GM21381 (cell line): ENCODE results near the gene NIFK.
"Not testable (repeated sequence)": the region's sequence is repeated elsewhere in the genome, so short reads cannot be mapped to it uniquely, and the experiment has no call there.

Source experiments
- ATAC-seq: cut with Tn5 transposase; IDR thresholded peaks from one replicate; pipeline ENCODE4 v1.9.1; 2021; ENCODE audit warnings: mild to moderate bottlenecking, moderate library complexity; ENCODE audit not compliant: unreplicated experiment

Gene NIFK

GRCh38 chr2:121735518-121736074, 1.1 kb downstream of the NIFK start:
- no peak for ATAC-seq

GRCh38 chr2:121734544-121734943, 2.1 kb downstream of the NIFK start:
- not testable (repeated sequence) for ATAC-seq

- ATAC-seq = no peak
These were observed 5.3 kb downstream of the NIFK start for GRCh38 chr2:121731366-121731765.

- ATAC-seq = no peak
These were observed 8.7 kb downstream of the NIFK start for GRCh38 chr2:121727950-121728349.

- ATAC-seq = no peak
These were observed 9.3 kb downstream of the NIFK start for GRCh38 chr2:121727332-121727731.

GRCh38 chr2:121723316-121723715, 13.4 kb downstream of the NIFK start:
- no peak for ATAC-seq

GRCh38 chr2:121722479-121722878, 14.2 kb downstream of the NIFK start:
- ATAC-seq = no peak

- no peak for ATAC-seq
These were observed 14.7 kb downstream of the NIFK start for GRCh38 chr2:121721926-121722325.

- ATAC-seq = no peak
These were observed 19.1 kb downstream of the NIFK start for GRCh38 chr2:121717529-121717928.

GRCh38 chr2:121716126-121716525, 20.5 kb downstream of the NIFK start:
- ATAC-seq = no peak

GRCh38 chr2:121711481-121711880, 25.2 kb downstream of the NIFK start:
- ATAC-seq = not testable (repeated sequence)

GRCh38 chr2:121710470-121711170, 26.1 kb downstream of the NIFK start:
- ATAC-seq = no peak

GRCh38 chr2:121709776-121710469, 26.8 kb downstream of the NIFK start:
- ATAC-seq = no peak

- ATAC-seq = no peak
These were observed 28.7 kb downstream of the NIFK start for GRCh38 chr2:121707920-121708361.

- ATAC-seq = no peak
These were observed 29.2 kb downstream of the NIFK start for GRCh38 chr2:121707344-121707919.

GRCh38 chr2:121705958-121706357, 30.7 kb downstream of the NIFK start:
- no peak for ATAC-seq

GRCh38 chr2:121705390-121705789, 31.3 kb downstream of the NIFK start:
- ATAC-seq = no peak

- not testable (repeated sequence) for ATAC-seq
These were observed 34.9 kb downstream of the NIFK start for GRCh38 chr2:121701761-121702160.

- peak; percentile 99 for ATAC-seq
These were observed 37.0 kb downstream of the NIFK start for GRCh38 chr2:121699421-121700333.

- ATAC-seq = no peak
These were observed 38.3 kb downstream of the NIFK start for GRCh38 chr2:121698318-121698930.
